ENCODE measurements around the gene ADGRB3. TPM values are rescaled to one million over a fixed set of nuclear protein-coding genes. Genes with fewer than 3 reads are reported as not detected.

The ADGRB3 gene
- total and polyA plus RNA-seq, 2 donors (not counting 1 experiment from before 2014, with no cell fraction given) = not detected

DNA sequence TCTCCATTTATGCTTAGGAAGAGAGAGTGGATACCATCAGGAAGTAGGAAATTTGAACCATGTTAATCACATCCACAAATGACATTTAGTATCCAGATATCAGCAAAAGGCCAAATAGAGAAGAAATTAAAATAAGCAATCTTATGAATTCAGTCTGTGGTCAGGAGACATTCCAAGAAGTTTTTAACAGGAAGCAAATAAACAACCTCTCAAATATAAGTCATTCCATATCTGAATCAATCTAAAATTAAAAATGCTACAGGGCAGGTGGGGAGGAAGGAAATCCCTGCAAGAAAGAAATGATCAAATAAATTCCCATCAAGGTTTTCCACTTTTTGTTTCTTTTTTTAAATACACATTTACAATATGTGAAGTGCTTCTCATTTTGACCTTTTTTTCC, 641.1 kb downstream of the ADGRB3 start:
- H3K9ac ChIP-seq (ENCODE audit: low read length) = no peak overlapping the region
- no peaks in the 10 kb centered on the region for H4K20me1 ChIP-seq (ENCODE audit: control insufficient read depth, insufficient read depth, low read length, poor library complexity, severe bottlenecking)
- no peak overlapping the region for H2AFZ ChIP-seq (ENCODE audit: insufficient read depth, low read depth, low read length, poor library complexity, severe bottlenecking)
- H3K4me3 ChIP-seq (ENCODE audit: control extremely low read depth in 1 of 5, extremely low read depth in 1 of 5, insufficient read depth in 1 of 5, low read depth in 2 of 5, low read length in 4 of 5) = no peak overlapping the region
- Mint-ChIP-seq H3K4me3 (no peak overlapping the region), H3K27me3 (no peaks in the 10 kb centered on the region), H3K27ac (no peak overlapping the region), H3K9me3 (ENCODE audit: insufficient read depth) (no peaks in the 10 kb centered on the region), H3K4me1 (no peaks in the 10 kb centered on the region)
- H3K4me1 ChIP-seq (ENCODE audit: control insufficient read depth in 2 of 2, insufficient read depth in 2 of 2, low read length in 2 of 2) = no peaks in the 10 kb centered on the region
- H3K4me2 ChIP-seq (replicated peaks; ENCODE audit: low read depth, low read length, poor library complexity, severe bottlenecking) = no peak overlapping the region
- H3K27ac ChIP-seq (ENCODE audit: low read length in 2 of 2) = no peak overlapping the region
- ChIA-PET CTCF (no interaction called here), POLR2A (no interaction called here)
- H3K79me2 ChIP-seq (ENCODE audit: control insufficient read depth, insufficient read depth, low read length) = no peaks in the 10 kb centered on the region
- H3K27me3 ChIP-seq (replicated peaks in 1 of 4; ENCODE audit: control extremely low read depth in 1 of 4, control insufficient read depth in 3 of 4, insufficient read depth in 4 of 4, low read length in 3 of 4) = no peaks in the 10 kb centered on the region
- DNase-seq (no peak), ATAC-seq (ENCODE audit: low read depth) (no peak)
- intact Hi-C loops (cut with micrococcal nuclease) = no loop called here
- H3K9me3 ChIP-seq (ENCODE audit: control extremely low read depth in 1 of 3, control insufficient read depth in 2 of 3, insufficient read depth in 1 of 3, low read length in 2 of 3) = no peaks in the 10 kb centered on the region
- H3K36me3 ChIP-seq (replicated peaks in 1 of 2; ENCODE audit: control extremely low read depth in 1 of 2, control insufficient read depth in 1 of 2, extremely low read depth in 1 of 2, insufficient read depth in 2 of 2, low read length in 1 of 2) = no peaks in the 10 kb centered on the region
- TF ChIP-seq CTCF (IDR thresholded peaks at IDR 0.05) (no peak), EZH2 (IDR thresholded peaks at IDR 0.05; ENCODE audit: borderline replicate concordance, insufficient read depth, low read depth, low read length, poor library complexity, severe bottlenecking) (no peak)

GRCh38 chr6:69279805-69280204, 644.7 kb downstream of the ADGRB3 start:
- DNase-seq (no peak), ATAC-seq (ENCODE audit: low read depth) (no peak)
- no peak overlapping the region for H3K27ac ChIP-seq (ENCODE audit: low read length in 2 of 2)
- intact Hi-C loops (cut with micrococcal nuclease) = no loop called here
- 100% methylated on average over 4 of the region's 4 CpGs for WGBS (ENCODE audit: insufficient coverage)
- no peak overlapping the region for H3K4me3 ChIP-seq (ENCODE audit: control extremely low read depth in 1 of 5, extremely low read depth in 1 of 5, insufficient read depth in 1 of 5, low read depth in 2 of 5, low read length in 4 of 5)
- no peaks in the 10 kb centered on the region for H3K36me3 ChIP-seq (replicated peaks in 1 of 2; ENCODE audit: control extremely low read depth in 1 of 2, control insufficient read depth in 1 of 2, extremely low read depth in 1 of 2, insufficient read depth in 2 of 2, low read length in 1 of 2)
- no peak overlapping the region for H3K4me2 ChIP-seq (replicated peaks; ENCODE audit: low read depth, low read length, poor library complexity, severe bottlenecking)
- no peak overlapping the region for H3K9ac ChIP-seq (ENCODE audit: low read length)
- no peaks in the 10 kb centered on the region for H3K9me3 Mint-ChIP-seq (ENCODE audit: insufficient read depth)
- no peaks in the 10 kb centered on the region for H3K27me3 Mint-ChIP-seq
- no peak overlapping the region for H3K4me3 Mint-ChIP-seq
- ChIA-PET POLR2A (no interaction called here), CTCF (no interaction called here)
- H3K9me3 ChIP-seq (ENCODE audit: control extremely low read depth in 1 of 3, control insufficient read depth in 2 of 3, insufficient read depth in 1 of 3, low read length in 2 of 3) = no peaks in the 10 kb centered on the region
- H3K4me1 Mint-ChIP-seq = no peaks in the 10 kb centered on the region
- H2AFZ ChIP-seq (ENCODE audit: insufficient read depth, low read depth, low read length, poor library complexity, severe bottlenecking) = no peak overlapping the region
- no peaks in the 10 kb centered on the region for H3K27me3 ChIP-seq (replicated peaks in 1 of 4; ENCODE audit: control extremely low read depth in 1 of 4, control insufficient read depth in 3 of 4, insufficient read depth in 4 of 4, low read length in 3 of 4)
- no peaks in the 10 kb centered on the region for H3K4me1 ChIP-seq (ENCODE audit: control insufficient read depth in 2 of 2, insufficient read depth in 2 of 2, low read length in 2 of 2)
- TF ChIP-seq CTCF (IDR thresholded peaks at IDR 0.05) = no peak
- no peak for TF ChIP-seq EZH2 (IDR thresholded peaks at IDR 0.05; ENCODE audit: borderline replicate concordance, insufficient read depth, low read depth, low read length, poor library complexity, severe bottlenecking)
- no peaks in the 10 kb centered on the region for H3K79me2 ChIP-seq (ENCODE audit: control insufficient read depth, insufficient read depth, low read length)
- no peak overlapping the region for H3K27ac Mint-ChIP-seq
- H4K20me1 ChIP-seq (ENCODE audit: control insufficient read depth, insufficient read depth, low read length, poor library complexity, severe bottlenecking) = no peaks in the 10 kb centered on the region
